Panc1 (cell line): ENCODE measurements around the gene ZNF521.

Experiments used
- CTCF ChIP-seq: fragments of 450-650 bp; IDR thresholded peaks from 2 replicates; pipeline ENCODE4 v1.5.1; 2017; ENCODE audit warnings: mild to moderate bottlenecking
- POLR2AphosphoS5 ChIP-seq: IDR thresholded peaks from 2 replicates; pipeline ENCODE4 v1.6.1; 2012; ENCODE audit warnings: mild to moderate bottlenecking, low read depth, low read length, moderate library complexity
- SIN3A ChIP-seq: IDR thresholded peaks from 2 replicates; pipeline ENCODE4 v1.6.1; 2012; ENCODE audit warnings: low read depth, mild to moderate bottlenecking, low read length, moderate library complexity, borderline replicate concordance; ENCODE audit not compliant: insufficient read depth

DNA sequence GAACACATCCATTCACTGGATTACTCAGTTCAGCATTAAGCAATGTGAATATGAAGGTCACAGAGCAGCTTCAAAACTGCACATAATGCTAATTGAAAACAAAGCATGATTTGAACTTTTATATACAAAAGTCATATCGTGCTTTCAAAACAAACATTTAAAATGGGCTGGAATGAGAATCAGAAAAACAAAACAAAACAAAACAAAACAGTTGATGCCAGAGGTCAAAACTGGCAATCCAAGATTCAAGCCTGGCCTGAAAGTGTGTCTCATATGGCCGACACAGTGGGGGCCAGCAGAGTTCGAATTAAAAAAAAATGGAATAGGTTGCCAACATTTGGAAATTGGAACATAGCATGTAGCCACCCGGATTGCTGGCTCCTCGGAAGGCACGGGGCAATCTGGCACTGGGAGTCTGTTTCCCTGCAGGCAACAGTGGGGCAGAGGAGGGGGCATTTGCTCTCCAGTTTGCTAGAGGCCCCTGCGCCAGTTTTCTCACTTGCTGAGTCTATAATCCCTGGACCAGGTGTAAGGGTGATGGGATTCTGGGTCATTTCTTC lies 294.4 kb downstream of the ZNF521 start:
- TF ChIP-seq SIN3A (no peak), CTCF (no peak), POLR2AphosphoS5 (no peak)
